ENCODE measurements around the gene PRAME.
A peak's percentile ranks its signal among the peaks of the same experiment; 100 is the strongest.

PRAME gene

GRCh38 chr22:22579869-22580604 is 21.0 kb upstream of the PRAME start:
- no peak for DNase-seq

- no peak for DNase-seq
Measured at GRCh38 chr22:22578702-22579424, 19.8 kb upstream of the PRAME start.

- no peak for DNase-seq
Measured at GRCh38 chr22:22576989-22577427, 17.9 kb upstream of the PRAME start.

- DNase-seq: peak; percentile 62
Measured at GRCh38 chr22:22576244-22576988, 17.4 kb upstream of the PRAME start.

- no peak for DNase-seq
Measured at GRCh38 chr22:22574361-22574760, 15.3 kb upstream of the PRAME start.

- DNase-seq: no peak
Measured at GRCh38 chr22:22573047-22573889, 14.2 kb upstream of the PRAME start.

- DNase-seq: no peak
Measured at GRCh38 chr22:22571862-22572261, 12.8 kb upstream of the PRAME start.

- DNase-seq: no peak
Measured at GRCh38 chr22:22571429-22571828, 12.4 kb upstream of the PRAME start.

- DNase-seq: no peak
Measured at GRCh38 chr22:22569218-22569617, 10.2 kb upstream of the PRAME start.

GRCh38 chr22:22565981-22566380 is 6.9 kb upstream of the PRAME start:
- no peak for DNase-seq

GRCh38 chr22:22558071-22558971 is 744 bp downstream of the PRAME start:
- no peak for DNase-seq

GRCh38 chr22:22556995-22557925 is 1.8 kb downstream of the PRAME start:
- DNase-seq: no peak

- DNase-seq: no peak
Measured at GRCh38 chr22:22556578-22556977, 2.5 kb downstream of the PRAME start.

- no peak for DNase-seq
Measured at GRCh38 chr22:22555596-22555995, 3.5 kb downstream of the PRAME start.

- no peak for DNase-seq
Measured at GRCh38 chr22:22554587-22555284, 4.3 kb downstream of the PRAME start.

GRCh38 chr22:22553735-22554586 is 5.1 kb downstream of the PRAME start:
- no peak for DNase-seq

- DNase-seq: no peak
Measured at GRCh38 chr22:22553141-22553540, 5.9 kb downstream of the PRAME start.

- DNase-seq: peak; percentile 36
Measured at GRCh38 chr22:22552630-22553029, 6.4 kb downstream of the PRAME start.

Measured in hematopoietic multipotent progenitor cell treated with erythropoietin and hydrocortisone succinate and interleukin-3 and kit ligand, for 6 days (in vitro differentiated cells).